NCI-H2196 treated with DMSO at 0.1 percent for 48 hours (cell line): ENCODE data around the gene HBB.

ENCODE experiments used
- DNase-seq: peaks from one replicate; lab custom pipeline; 2025; ENCODE audit not compliant: unreplicated experiment; lab: John Stamatoyannopoulos, UW

HBB gene

DNA sequence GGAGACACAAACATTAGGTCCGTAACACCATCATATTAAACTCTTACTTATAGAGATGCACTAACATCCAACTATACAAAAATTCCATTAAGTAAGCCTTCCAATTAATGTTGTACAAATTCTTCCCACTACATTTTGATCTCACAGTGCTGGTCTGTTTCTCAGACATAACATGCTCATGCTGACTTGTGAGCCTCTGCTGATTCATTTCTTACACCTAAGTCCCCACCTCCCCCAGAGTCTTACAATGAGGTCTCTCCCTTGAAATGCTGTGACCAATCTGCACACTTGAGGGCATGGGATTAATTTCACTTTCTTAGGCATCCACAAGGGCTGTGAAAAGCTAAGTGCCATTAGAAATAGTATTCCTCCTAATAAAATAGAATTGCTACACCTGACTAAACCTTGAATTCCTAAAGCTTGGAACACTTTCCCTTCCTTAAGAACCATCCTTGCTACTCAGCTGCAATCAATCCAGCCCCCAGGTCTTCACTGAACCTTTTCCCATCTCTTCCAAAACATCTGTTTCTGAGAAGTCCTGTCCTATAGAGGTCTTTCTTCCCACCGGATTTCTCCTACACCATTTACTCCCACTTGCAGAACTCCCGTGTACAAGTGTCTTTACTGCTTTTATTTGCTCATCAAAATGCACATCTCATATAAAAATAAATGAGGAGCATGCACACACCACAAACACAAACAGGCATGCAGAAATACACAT lies 20.8 kb upstream of the HBB start:
- DNase-seq, result no peak

GRCh38 chr11:5246772-5247471 lies 20.1 kb upstream of the HBB start:
- DNase-seq, result no peak

GRCh38 chr11:5245155-5245554 lies 18.3 kb upstream of the HBB start:
- no peak for DNase-seq

DNA sequence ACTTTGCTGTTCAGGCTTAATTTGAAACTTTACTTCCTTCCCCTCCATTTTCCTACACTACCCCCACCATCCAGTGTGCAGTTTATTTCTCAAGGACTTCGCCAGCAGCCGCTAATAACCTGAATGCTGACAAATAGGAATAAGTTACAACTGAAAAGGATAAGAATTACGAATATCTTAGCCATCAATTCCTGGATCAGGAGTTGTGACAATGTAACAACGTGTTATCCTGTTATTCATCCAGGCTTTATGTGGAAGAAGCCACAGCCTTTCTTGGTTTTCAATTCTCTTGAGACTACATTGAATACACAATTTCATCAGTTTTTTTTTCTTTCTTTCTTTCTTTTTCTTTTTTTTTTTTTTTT lies 16.9 kb upstream of the HBB start:
- no peak for DNase-seq

GRCh38 chr11:5242933-5243815 lies 16.3 kb upstream of the HBB start:
- DNase-seq, result no peak

- no peak for DNase-seq
These were observed 15.3 kb upstream of the HBB start for GRCh38 chr11:5242208-5242607.

- DNase-seq, result no peak
These were observed 14.6 kb upstream of the HBB start for GRCh38 chr11:5241458-5241857.

DNA sequence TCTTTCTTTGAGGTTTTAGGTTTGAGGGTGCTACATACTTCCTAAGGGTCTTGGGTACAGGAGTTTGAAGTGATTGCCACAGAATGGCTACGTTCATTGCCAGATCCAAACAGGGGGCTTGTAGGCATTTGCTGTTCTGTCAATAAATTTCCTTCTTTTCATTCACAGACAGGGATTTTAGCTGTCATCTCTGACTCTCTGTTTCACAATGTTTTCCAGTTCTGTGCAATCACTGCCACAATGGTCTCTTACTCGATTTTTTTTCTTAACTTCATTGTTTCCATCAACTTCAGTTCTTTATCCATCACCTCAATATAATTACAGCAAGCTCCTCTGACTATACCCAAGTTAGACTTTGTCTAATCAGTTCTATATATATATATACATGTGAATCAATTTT lies 13.6 kb upstream of the HBB start:
- no peak for DNase-seq

DNA sequence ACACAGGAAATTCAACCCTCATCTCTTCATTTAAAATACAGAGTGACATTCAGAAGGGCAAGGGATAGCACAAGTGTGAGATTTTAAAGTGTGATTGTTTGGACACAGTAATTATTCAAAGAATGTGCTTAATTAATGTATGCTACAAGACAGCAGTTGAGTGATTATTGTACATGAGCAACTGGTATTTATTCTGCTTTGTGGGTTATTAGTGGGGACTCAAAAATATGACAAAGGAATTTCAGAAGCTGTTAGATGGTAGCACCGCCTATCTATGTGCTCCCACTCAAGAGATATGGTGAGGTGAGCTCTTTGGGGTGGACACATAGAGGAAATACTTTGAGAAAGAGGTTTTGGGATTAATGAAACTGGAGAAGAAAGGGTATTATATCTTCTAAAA lies 13.2 kb upstream of the HBB start:
- DNase-seq, result no peak

DNA sequence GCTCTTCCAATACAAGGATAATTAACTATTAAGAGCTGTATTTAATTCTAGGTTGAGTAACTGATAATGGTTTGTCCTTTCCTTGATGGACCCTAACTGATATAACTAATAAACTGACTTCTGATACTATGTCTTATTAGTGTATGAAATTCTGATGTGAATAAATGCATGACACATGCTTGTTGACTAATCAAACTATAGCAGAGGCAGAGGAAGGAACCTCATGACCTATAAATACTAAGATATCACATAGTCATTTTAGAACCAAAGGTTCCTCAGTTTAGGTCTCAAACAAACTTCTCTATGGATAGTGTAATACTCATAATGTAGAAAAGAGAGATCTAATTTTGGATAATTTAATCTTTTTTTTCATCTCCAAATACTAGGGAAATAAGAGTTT lies 12.2 kb upstream of the HBB start:
- DNase-seq, result no peak

- no peak for DNase-seq
These were observed 11.6 kb upstream of the HBB start for GRCh38 chr11:5238486-5238885.

- DNase-seq, result no peak
These were observed 10.5 kb upstream of the HBB start for GRCh38 chr11:5237420-5237819.

DNA sequence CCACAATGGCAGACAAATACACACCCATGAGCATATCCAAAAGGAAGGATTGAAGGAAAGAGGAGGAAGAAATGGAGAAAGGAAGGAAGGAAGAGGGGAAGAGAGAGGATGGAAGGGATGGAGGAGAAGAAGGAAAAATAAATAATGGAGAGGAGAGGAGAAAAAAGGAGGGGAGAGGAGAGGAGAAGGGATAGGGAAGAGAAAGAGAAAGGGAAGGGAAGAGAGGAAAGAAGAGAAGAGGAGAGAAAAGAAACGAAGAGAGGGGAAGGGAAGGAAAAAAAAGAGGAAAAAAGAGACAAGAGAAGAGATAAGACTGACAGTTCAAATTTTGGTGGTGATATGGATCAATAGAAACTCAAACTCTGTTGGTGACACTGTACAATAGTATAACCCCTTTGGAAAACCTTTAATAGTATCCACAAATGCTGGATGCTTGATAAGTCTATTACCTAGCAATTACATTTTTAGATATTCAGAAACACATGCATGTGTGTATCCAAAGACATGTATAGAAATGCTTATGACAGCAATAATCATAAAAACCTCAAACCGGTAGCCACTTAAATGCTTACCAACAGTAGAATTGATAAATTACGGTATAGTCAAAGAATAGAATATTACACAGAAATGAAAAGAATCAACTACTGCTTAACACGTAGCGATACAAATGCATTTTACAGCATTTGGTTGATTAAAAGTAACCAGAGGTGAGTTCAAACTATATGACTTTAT lies 8.7 kb upstream of the HBB start:
- no peak for DNase-seq

DNA sequence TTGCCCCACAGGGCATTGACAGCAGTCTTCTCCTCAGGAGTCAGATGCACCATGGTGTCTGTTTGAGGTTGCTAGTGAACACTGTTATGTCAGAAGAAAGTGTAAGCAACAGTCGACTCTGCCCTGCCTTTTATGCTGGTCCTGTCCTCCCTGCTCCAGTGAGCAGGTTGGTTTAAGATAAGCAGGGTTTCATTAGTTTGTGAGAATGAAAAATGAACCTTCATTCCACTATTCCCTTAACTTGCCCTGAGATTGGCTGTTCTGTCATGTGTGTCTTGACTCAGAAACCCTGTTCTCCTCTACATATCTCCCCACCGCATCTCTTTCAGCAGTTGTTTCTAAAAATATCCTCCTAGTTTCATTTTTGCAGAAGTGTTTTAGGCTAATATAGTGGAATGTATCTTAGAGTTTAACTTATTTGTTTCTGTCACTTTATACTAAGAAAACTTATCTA lies 7.5 kb upstream of the HBB start, which contains the start of gene HBD:
HBD (minus strand) TSS at position 103 of the 454 bp plus-strand sequence; CDS start at position 53, 50 bp downstream.
- DNase-seq, result no peak

DNA sequence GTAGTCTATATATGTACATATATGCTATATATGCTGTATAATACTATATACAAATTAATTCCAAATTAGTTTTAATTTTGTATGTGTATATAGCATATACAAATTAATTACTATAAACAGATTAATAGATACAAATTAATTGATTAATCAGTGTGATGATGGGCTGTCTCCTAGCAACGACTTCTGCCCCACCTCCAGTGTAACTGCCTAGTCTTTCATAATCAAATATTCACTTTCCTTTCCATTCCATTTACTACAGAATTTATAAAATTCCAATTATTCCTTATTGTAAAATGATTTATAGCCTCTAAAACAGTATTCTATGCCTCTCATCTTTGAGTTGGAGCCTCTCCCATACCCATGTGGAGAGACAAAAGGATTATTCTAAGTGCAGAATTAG lies 6.4 kb upstream of the HBB start:
- DNase-seq, result no peak

- DNase-seq, result no peak
These were observed 6.0 kb upstream of the HBB start for GRCh38 chr11:5232821-5233220.

GRCh38 chr11:5232176-5232575 lies 5.3 kb upstream of the HBB start:
- DNase-seq, result no peak

GRCh38 chr11:5231111-5231510 lies 4.2 kb upstream of the HBB start:
- no peak for DNase-seq

DNA sequence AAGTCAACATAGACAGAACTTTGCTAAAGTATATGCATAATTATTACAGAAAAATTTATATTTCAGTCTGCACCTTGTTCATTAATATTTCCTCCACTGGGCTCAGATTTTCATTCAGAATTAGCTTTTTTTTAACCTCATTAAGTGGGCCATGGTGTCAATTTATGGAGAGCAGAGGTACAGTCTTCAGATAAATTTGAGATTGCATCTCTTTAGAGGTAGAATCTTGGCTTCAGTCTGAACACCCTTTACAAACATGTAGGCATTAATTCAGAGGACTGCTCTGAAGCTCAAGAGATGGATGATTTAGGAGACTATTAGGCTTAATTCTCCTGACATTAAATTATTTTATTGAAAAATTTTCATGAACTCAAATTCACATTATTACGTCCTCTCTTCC lies 3.4 kb upstream of the HBB start:
- DNase-seq, result no peak

DNA sequence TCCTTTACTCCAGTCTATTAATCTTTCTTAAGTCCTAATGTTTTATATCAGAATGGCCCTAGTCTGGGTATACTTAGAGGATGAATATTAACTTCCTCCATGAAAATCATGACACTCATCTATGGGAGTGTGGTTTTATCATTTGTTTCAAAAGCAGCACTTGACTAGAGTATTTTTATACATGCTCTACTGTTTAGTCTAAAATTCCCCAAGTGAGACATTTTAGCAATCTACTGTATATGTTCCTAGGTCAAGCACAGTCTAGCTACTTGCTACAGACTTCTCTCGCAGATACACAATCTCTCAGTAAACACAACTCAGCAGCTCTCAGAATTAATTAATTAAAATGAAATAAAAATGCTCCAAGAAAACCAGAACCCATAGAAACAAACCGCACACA lies 2.9 kb upstream of the HBB start:
- DNase-seq, result no peak

DNA sequence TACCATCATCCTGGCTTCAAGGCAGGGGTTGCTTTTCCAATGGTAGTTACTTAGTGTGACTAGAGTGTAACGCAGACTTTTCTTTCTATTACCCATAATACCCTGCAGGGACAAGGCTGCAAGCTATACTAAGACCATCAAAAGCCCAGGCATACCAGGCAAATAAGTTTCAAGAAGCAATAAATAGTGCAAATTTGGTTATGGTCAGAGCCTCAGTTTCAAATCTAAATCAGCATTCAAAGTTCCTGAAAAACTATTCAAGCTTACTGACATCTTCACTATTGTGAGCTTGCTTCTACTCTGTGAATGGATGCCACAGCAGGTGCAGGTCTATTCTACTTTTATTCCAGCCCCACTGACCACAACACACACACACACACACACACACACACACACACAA lies 2.5 kb upstream of the HBB start:
- no peak for DNase-seq
